Keratinocyte (primary cell): ENCODE results near the gene IFNG-AS1. TPM values are rescaled to one million over a fixed set of nuclear protein-coding genes. Genes with fewer than 3 reads are reported as not detected.

Experiments
- DNase-seq: peaks from one replicate; pipeline ENCODE4 v3.0.0-alpha.2; 2011; ENCODE audit warnings: low read depth, missing footprints, low spot score
- FAIRE-seq: peaks from 2 replicates; lab custom pipeline; 2011; peaks lifted over from hg19 to GRCh38; lab: Jason Lieb, UNC
- H2AFZ ChIP-seq: 2 replicates; pipeline ENCODE4 v1.6.0; 2012; ENCODE audit warnings: low read length, control low read depth, inconsistent platforms; ENCODE audit not compliant: control insufficient read depth
- H3K27ac ChIP-seq: 2 replicates; pipeline ENCODE4 v1.5.1; 2011; ENCODE audit warnings: low read length; ENCODE audit not compliant: control insufficient read depth, insufficient read depth
- H3K27me3 ChIP-seq: 3 replicates; pipeline ENCODE4 v1.6.0; 2011; ENCODE audit warnings: low read length; ENCODE audit not compliant: control insufficient read depth, insufficient read depth; ENCODE audit errors: extremely low read depth
- H3K36me3 ChIP-seq, 2 experiments: 2 replicates in 1 of 2; 3 replicates in 1 of 2; pipeline ENCODE4 v1.5.1; 2011; ENCODE audit warnings: low read length in 2 of 2, mild to moderate bottlenecking in 1 of 2; ENCODE audit not compliant: control insufficient read depth in 2 of 2, insufficient read depth in 2 of 2; ENCODE audit errors: extremely low read depth in 1 of 2
- H3K4me1 ChIP-seq: 3 replicates; pipeline ENCODE4 v1.5.1; 2011; ENCODE audit warnings: low read length; ENCODE audit not compliant: control insufficient read depth, insufficient read depth; ENCODE audit errors: extremely low read depth
- H3K4me2 ChIP-seq: 3 replicates; pipeline ENCODE4 v1.6.0; 2011; ENCODE audit warnings: low read depth, low read length; ENCODE audit not compliant: control insufficient read depth, insufficient read depth; ENCODE audit errors: extremely low read depth
- H3K4me3 ChIP-seq, 3 experiments: fragments of 200-600 bp in 1 of 3; sonication (generic) in 1 of 3; 2 replicates in 2 of 3; 3 replicates in 1 of 3; pipeline ENCODE4 v1.5.1; 2011 to 2016; ENCODE audit warnings: low read length in 3 of 3, mild to moderate bottlenecking in 3 of 3, control low read depth in 2 of 3, inconsistent platforms in 1 of 3, low read depth in 1 of 3, mixed read lengths in 1 of 3, mixed run types in 1 of 3, moderate library complexity in 1 of 3; ENCODE audit not compliant: control insufficient read depth in 2 of 3, insufficient read depth in 2 of 3; ENCODE audit errors: extremely low read depth in 1 of 3
- H3K79me2 ChIP-seq: 2 replicates; pipeline ENCODE4 v1.6.0; 2012; ENCODE audit warnings: low read length; ENCODE audit not compliant: control insufficient read depth, insufficient read depth
- H3K9ac ChIP-seq: 3 replicates; pipeline ENCODE4 v1.6.0; 2011; ENCODE audit warnings: low read length; ENCODE audit not compliant: control insufficient read depth, insufficient read depth; ENCODE audit errors: extremely low read depth
- H3K9me1 ChIP-seq: 3 replicates; pipeline ENCODE4 v1.6.0; 2011; ENCODE audit warnings: low read length; ENCODE audit not compliant: control insufficient read depth, insufficient read depth; ENCODE audit errors: extremely low read depth
- H3K9me3 ChIP-seq: 2 replicates; pipeline ENCODE4 v1.5.1; 2012; ENCODE audit warnings: low read depth, low read length; ENCODE audit not compliant: control insufficient read depth
- H4K20me1 ChIP-seq: 3 replicates; pipeline ENCODE4 v1.6.0; 2011; ENCODE audit warnings: low read length; ENCODE audit not compliant: control insufficient read depth, insufficient read depth; ENCODE audit errors: extremely low read depth
- EZH2 ChIP-seq: IDR thresholded peaks from one replicate; pipeline ENCODE4 v1.6.1; 2012; ENCODE audit warnings: inconsistent platforms, mild to moderate bottlenecking, low read length, moderate library complexity
- dilution Hi-C: fragments of 300-500 bp; cut with MboI; formaldehyde crosslinking; loops from one replicate; pipeline ENCODE4 v1.7.0; 2020; ENCODE audit warnings: low sequenced_read_pairs; ENCODE audit not compliant: extremely low pct_ligation_motif_present
- polyA plus RNA-seq, 5 experiments: library from polyadenylated mRNA; depleted of rRNA in 3 of 5; stranded (reverse) in 3 of 5; stranded (forward) in 1 of 5; unstranded in 1 of 5; fragments of >200 nt; gene quantifications; 1 replicate in 1 of 5; 2 replicates in 3 of 5; 3 replicates in 1 of 5; pipeline versions ENCODE4 v1.2.1 to v1.2.3, GENCODE V29; 2011 to 2012; ENCODE audit warnings: missing spikeins in 2 of 5, low read depth in 1 of 5, low replicate concordance in 1 of 5
- TF ChIP-seq, protein P1 (sequence below), 3 experiments: IDR thresholded peaks in 1 of 3; conservative IDR thresholded peaks in 1 of 3; optimal IDR thresholded peaks in 1 of 3; 2 replicates in 2 of 3; 3 replicates in 1 of 3; pipeline versions ENCODE3 to v1.5.1; 2011; ENCODE audit warnings: low read length in 3 of 3, mild to moderate bottlenecking in 3 of 3, moderate library complexity in 2 of 3, control low read depth in 1 of 3, inconsistent platforms in 1 of 3; ENCODE audit not compliant: insufficient read depth in 2 of 3; ENCODE audit errors: extremely low read depth in 1 of 3

Gene IFNG-AS1
- polyA plus RNA-seq, 1 donor (not counting 4 experiments of a cell fraction or from before 2014, with no cell fraction given): not detected

GRCh38 chr12:68007466-68007865, 18.2 kb downstream of the IFNG-AS1 start:
- H3K79me2 ChIP-seq: no peaks in the 10 kb centered on the region
- no peak overlapping the region for H3K4me3 ChIP-seq
- no peak for FAIRE-seq
- dilution Hi-C loops: no loop called here
- no peak for DNase-seq
- H3K27ac ChIP-seq: no peak overlapping the region
- no peaks in the 10 kb centered on the region for H3K9me3 ChIP-seq
- H3K36me3 ChIP-seq: no peaks in the 10 kb centered on the region
- TF ChIP-seq, protein P1, sequence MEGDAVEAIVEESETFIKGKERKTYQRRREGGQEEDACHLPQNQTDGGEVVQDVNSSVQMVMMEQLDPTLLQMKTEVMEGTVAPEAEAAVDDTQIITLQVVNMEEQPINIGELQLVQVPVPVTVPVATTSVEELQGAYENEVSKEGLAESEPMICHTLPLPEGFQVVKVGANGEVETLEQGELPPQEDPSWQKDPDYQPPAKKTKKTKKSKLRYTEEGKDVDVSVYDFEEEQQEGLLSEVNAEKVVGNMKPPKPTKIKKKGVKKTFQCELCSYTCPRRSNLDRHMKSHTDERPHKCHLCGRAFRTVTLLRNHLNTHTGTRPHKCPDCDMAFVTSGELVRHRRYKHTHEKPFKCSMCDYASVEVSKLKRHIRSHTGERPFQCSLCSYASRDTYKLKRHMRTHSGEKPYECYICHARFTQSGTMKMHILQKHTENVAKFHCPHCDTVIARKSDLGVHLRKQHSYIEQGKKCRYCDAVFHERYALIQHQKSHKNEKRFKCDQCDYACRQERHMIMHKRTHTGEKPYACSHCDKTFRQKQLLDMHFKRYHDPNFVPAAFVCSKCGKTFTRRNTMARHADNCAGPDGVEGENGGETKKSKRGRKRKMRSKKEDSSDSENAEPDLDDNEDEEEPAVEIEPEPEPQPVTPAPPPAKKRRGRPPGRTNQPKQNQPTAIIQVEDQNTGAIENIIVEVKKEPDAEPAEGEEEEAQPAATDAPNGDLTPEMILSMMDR (optimal IDR thresholded peaks at IDR 0.05 in 1 of 3, IDR thresholded peaks at IDR 0.05 in 1 of 3, conservative IDR thresholded peaks at IDR 0.05 in 1 of 3; ENCODE audit: extremely low read depth in 1 of 3, insufficient read depth in 2 of 3, low read length in 3 of 3): no peak
- TF ChIP-seq EZH2: no peak
- H4K20me1 ChIP-seq: no peaks in the 10 kb centered on the region
- no peaks in the 10 kb centered on the region for H3K4me1 ChIP-seq
- no peaks in the 10 kb centered on the region for H3K9me1 ChIP-seq
- H3K9ac ChIP-seq: no peak overlapping the region
- H3K4me2 ChIP-seq: no peak overlapping the region
- H2AFZ ChIP-seq: no peak overlapping the region
- H3K27me3 ChIP-seq: no peaks in the 10 kb centered on the region

DNA sequence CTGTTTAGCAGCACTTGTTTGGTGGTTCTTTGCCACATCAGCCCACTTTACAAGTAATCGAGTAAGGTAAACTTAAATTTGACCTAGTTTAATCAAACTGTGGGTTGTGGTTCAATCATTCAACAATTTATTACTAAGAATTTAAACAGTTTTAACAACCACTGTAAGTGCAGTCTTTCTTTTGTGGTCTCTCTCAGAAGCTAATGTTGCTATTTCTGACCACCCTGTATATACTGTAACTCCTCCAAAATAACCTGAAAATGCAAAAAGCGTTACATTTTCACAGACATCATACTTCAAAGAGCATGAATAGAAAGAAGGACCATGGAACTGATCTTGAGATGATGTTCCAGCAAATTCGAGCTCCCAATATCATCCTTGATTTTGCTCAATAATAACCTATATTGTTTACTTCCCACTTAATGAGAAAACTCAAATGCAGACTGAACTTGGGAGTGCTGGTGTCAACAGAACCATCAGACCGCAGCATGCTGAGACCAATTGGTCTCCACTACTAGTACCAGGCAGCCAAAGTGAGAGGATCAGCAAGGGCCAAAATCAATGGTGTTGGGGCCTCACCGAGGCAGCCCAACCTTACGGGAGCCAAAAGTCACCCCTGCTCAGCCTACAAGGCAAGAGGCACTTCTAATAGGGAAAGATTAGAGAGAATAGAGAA, 22.1 kb downstream of the IFNG-AS1 start:
- Histone ChIP-seq H3K9me1 (no peaks in the 10 kb centered on the region), H2AFZ (no peak overlapping the region), H3K79me2 (no peaks in the 10 kb centered on the region), H3K9me3 (no peaks in the 10 kb centered on the region), H3K4me2 (no peak overlapping the region), H3K36me3 (no peaks in the 10 kb centered on the region), H3K27ac (no peak overlapping the region), H3K4me1 (no peaks in the 10 kb centered on the region), H4K20me1 (no peaks in the 10 kb centered on the region), H3K4me3 (no peak overlapping the region), H3K9ac (no peak overlapping the region), H3K27me3 (peaks cover 3% of the 10 kb centered on the region)
- dilution Hi-C loops: no loop called here
- no peak for FAIRE-seq
- DNase-seq: no peak
- TF ChIP-seq, protein P1 (optimal IDR thresholded peaks at IDR 0.05 in 1 of 3, IDR thresholded peaks at IDR 0.05 in 1 of 3, conservative IDR thresholded peaks at IDR 0.05 in 1 of 3; ENCODE audit: extremely low read depth in 1 of 3, insufficient read depth in 2 of 3, low read length in 3 of 3): no peak
- TF ChIP-seq EZH2: no peak
